NCI-H146 treated with DMSO at 0.1 percent for 48 hours (cell line): Measurements from ENCODE around the gene GNG14.
"Not testable (repeated sequence)": the region's sequence is repeated elsewhere in the genome, so short reads cannot be mapped to it uniquely, and the experiment has no call there.

Experiments used
- DNase-seq: peaks from one replicate; lab custom pipeline; 2025; ENCODE audit not compliant: unreplicated experiment; lab: John Stamatoyannopoulos, UW

Gene GNG14

DNA sequence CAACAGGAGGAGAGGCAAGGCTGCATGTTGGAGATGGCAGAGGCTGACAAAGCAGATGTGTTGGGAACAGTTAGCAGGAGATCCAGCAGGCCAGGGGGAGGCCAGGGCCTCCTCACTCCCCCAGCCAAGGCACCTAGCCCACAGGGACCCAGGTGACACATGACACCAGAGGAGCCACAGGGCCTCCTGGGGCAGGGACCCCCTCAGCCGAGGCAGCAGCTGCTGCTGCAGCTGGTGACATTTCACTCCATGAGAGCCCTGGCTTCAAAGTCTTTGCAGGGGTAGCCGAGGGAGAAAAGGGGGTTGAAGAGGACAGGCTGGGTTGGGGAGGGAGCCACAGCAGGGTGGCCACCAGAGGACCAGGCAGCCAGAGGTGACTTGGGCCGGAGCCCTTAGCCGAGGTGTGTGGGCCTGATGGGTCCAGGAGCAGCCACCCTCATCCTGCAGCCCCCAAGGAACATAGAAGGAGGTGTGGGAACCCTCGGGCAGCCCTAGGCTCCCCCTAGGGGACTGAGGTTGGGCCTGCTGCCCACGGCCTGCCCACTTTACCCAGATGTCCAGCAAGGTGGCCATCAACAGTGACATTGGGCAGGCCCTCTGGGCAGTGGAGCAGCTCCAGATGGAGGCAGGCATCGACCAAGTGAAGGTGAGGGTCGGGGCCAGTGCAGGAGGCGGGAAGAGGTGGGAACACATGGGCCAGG lies at the start of gene GNG14:
Gene GNG14, plus strand, starts transcription at position 503 of the 701 bp plus-strand sequence. Its CDS starts 51 bp downstream, at position 554.
- no peak for DNase-seq

DNA sequence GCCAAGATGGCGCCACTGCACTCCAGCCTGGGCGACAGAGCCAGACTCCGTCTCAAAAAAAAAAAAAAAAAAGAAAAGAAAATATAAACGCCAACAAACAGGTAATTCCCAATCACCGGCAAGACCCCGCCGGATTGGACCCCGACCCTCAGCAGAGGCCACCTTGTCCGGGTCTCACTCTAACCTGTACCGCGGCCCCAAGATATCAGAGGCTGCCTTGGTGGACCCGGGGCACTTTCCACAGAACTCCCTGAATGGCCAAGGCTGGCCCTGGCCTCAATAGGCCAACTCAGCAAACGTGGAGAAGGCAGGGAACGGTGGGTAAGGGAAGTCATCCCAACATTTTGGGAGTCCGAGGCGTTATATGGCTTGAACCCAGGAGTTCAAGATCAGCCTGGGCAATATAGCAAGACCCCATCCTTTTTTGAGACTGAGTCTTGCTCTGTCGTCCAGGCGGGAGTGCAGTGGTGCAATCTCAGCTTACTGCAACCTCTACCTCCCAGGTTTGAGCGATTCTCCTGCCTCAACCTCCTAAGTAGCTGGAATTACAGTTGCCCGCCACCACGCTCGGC lies 49.1 kb upstream of the GNG14 start:
- DNase-seq: no peak

- peak; percentile 88 for DNase-seq
Observed at GRCh38 chr19:12639901-12640613, 47.7 kb upstream of the GNG14 start.

DNA sequence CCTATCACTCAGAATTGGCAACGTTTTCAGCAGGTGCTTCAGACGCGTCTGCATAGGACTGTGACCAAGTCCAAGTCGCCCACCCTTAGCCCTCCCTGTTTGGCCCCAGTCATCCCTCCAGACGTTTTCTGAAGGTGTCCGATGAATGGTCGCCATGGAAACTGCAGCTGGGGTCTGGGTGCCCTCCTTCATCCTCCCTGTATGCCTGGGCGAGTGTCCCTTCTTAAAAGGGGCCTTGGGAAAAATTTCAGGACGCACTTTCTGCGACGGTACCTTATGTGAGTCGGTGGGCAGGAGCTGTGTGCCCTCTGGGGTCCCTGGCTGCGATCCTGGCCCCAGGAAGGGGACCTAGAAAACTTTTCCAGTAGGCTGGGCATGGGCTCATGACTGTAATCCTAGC lies 46.3 kb upstream of the GNG14 start:
- DNase-seq: no peak

DNA sequence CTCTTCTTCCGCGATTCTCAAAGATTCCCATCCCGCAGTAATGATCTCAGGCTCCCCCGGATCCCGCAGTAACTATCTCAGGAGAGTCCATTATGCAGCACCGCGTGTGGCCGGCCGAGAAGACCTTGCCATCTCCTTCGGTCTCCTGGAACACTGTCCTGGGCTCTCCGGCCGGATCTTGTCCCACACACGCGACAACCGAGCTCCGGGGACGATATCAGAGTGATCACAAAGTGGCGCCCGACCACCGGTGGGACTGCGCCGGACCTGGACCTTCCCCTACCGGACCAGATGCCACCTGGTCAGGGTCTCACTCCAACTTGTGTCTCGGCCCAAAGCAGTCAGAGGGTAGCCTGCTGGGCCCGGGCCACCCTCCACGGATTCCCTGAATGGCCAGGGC lies 45.3 kb upstream of the GNG14 start:
- DNase-seq: no peak

DNA sequence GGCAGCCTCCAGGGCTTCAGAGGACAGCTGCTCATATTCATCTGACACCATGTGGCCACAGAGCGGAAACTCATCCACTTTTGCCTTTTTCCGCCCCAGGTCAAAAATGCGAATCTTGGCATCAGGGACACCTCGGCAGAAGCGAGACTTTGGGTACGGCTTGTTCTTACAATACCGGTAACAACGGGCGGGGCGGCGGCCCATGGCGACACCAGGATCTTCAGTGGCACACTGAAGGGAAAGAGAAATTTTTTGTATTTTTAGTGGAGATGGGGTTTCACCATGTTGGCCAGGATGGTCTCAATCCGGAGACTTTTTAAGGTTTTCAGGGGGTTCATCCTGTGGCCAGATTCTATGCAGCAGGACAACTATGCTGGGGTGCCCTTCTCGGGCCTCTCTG lies 44.1 kb upstream of the GNG14 start:
- DNase-seq: not testable (repeated sequence)

GRCh38 chr19:12646551-12646950 lies 41.2 kb upstream of the GNG14 start:
- DNase-seq: no peak

GRCh38 chr19:12647047-12647446 lies 40.8 kb upstream of the GNG14 start:
- DNase-seq: peak; percentile 68

DNA sequence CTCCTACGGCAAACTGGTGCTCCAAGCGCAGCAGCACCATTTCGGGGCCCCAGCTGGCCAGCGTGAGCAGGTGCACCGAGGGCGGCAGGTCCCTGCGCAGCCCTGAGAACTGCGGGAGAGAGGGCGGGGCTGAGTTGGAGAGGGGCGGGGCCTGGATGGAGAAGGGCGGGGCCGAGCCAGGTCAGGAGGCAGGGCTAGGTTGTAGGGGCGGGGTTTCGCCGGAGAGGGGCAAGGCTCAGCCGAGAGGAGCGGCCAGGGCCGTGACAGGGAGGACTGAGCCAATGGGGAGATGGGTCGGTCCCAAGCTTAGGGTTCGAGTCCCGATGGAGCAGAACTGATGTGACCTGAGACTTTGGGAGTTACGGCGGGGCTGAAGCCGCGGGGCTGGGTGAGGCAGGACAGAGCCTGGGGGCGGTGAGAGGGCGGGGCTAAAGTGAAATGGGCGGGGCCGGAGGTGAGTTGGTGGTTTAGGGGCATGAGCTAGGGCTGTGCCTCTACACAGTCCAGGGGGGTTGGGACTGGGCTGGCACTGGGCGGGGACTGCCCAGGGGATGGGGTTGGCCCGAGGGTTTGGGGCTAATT lies 40.2 kb upstream of the GNG14 start:
- DNase-seq: peak; percentile 92

DNA sequence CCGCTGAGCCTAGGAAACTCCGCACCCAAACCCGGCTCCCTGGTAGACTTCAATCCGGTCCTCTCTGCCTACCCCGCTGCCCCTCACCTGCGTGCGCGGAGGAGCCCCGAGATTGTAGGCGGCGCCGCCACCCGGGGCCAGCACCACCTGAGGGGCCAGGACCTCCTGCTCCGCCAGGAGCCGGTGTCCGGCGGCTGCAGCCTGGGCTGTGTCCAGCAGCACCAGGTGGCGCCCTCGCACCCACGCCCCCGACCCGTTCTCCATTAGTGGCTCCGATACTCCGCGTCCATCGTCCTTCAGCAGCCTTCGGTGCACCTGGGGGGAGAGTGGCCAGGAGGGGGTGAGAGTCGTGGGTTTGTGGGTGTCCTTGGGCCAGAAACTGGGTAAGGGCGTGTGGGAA lies 39.7 kb upstream of the GNG14 start:
- peak; percentile 92 for DNase-seq

DNA sequence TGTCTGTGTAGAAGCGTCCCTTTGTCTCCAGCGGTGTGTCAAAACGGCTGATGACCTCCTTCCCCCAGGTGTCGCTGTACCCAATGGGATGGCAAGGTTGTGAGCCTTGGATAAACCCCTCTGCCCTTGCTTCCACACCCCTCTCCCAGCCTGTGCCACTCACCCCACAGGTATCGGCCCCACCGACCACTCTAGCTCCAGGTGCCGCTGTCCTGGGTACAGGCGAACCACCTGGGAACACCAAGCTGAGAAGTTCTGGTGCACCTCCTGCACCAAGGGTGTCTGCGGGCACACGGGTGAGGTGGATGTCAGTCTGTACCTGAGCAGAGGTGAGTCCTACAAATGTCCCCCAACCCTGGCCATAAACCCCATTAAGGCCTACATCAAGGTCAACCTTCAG lies 37.9 kb upstream of the GNG14 start:
- DNase-seq: no peak

DNA sequence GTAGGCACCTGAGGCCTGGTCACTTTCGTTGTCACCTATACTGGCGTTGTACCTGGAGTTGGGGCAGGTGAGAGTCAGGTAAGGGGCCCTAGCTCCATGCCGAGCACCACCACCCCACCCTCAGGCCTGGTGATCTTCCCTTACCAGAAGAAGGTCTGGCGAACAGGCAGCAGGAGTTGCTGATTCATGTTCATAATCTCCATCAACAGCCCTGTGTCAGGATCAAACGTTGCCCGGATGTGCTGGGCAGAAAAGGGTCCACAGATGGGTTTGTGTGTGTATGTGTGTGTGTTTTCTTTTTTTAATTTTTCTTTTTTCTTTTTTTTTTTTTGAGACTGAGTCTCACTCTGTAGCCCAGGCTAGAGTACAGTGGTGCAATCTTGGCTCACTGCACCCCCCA lies 35.6 kb upstream of the GNG14 start:
- no peak for DNase-seq

- no peak for DNase-seq
Observed at GRCh38 chr19:12655546-12655945, 32.3 kb upstream of the GNG14 start.

- DNase-seq: no peak
Observed at GRCh38 chr19:12656899-12657571, 30.8 kb upstream of the GNG14 start.

GRCh38 chr19:12657966-12658365 lies 29.8 kb upstream of the GNG14 start:
- no peak for DNase-seq

- DNase-seq: no peak
Observed at GRCh38 chr19:12660980-12661379, 26.8 kb upstream of the GNG14 start.

DNA sequence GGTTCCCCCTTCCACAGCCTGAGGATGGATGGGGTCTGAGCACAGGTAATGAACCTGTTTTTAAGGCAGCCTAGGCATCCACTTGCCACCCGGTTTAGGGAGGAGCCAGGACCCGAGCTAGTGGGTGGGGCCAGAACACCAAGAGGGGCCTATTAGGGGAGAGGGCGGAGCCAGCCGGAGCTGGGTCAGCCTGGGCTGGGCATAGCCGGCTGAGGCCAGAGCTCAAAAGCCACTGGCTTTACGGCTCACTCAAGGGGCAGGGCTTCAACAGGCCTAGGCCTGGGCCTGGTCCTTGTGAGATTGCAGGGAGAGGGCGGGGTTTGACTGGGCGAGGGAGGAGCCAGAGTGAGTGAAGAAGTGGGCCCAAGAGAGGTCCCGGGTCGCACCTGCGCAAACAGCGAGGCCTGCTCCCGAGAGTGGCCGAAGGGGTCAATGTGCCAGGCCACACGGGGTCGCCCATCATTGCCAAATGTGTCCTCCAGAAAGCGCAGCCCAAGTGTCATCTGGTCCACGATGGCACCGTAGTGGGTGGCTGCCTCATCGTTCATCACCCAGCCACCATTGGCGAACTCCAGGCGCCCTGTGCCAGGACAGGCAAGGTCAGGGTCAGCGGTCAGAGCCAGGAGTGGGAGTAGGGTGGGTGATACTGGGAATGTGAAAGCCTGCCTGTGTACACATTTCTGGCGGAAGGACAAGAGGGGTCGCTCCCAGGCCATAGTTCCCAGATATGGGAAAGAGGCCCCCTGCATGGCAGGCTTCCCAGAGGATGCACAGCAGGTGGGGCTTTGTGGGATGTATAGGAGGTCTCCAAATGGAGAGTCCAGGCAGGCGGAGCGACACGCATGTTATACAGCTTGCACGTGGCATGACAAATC lies 23.2 kb upstream of the GNG14 start:
- no peak for DNase-seq

- DNase-seq: no peak
Observed at GRCh38 chr19:12665281-12665573, 22.6 kb upstream of the GNG14 start.

GRCh38 chr19:12665671-12666264 lies 22.0 kb upstream of the GNG14 start:
- DNase-seq: no peak
